ENCODE data around the gene TDRD10. TPM values are rescaled to one million over a fixed set of nuclear protein-coding genes. Genes with fewer than 3 reads are reported as not detected.

Gene TDRD10
- total and polyA plus RNA-seq, 2 experiments from 2014 or later = 0.29 TPM; not detected in 1

GRCh38 chr1:154479764-154480421 is 22.1 kb upstream of the TDRD10 start:
- H3K4me3 ChIP-seq = no peak overlapping the region
- no peaks in the 10 kb centered on the region for H3K27me3 Mint-ChIP-seq (ENCODE audit: insufficient read depth, low read depth, poor library complexity)
- no peak overlapping the region for H3K27ac Mint-ChIP-seq
- no peak overlapping the region for H3K4me3 Mint-ChIP-seq
- TF ChIP-seq, protein P1, sequence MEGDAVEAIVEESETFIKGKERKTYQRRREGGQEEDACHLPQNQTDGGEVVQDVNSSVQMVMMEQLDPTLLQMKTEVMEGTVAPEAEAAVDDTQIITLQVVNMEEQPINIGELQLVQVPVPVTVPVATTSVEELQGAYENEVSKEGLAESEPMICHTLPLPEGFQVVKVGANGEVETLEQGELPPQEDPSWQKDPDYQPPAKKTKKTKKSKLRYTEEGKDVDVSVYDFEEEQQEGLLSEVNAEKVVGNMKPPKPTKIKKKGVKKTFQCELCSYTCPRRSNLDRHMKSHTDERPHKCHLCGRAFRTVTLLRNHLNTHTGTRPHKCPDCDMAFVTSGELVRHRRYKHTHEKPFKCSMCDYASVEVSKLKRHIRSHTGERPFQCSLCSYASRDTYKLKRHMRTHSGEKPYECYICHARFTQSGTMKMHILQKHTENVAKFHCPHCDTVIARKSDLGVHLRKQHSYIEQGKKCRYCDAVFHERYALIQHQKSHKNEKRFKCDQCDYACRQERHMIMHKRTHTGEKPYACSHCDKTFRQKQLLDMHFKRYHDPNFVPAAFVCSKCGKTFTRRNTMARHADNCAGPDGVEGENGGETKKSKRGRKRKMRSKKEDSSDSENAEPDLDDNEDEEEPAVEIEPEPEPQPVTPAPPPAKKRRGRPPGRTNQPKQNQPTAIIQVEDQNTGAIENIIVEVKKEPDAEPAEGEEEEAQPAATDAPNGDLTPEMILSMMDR (conservative IDR thresholded peaks at IDR 0.05; ENCODE audit: low read depth in 2 of 2) = peak; percentile 94 to 99
- no peak for TF ChIP-seq ZNF331 (CRISPR knock-in tag; IDR thresholded peaks at IDR 0.05; ENCODE audit: low read depth)
- H3K9me3 Mint-ChIP-seq = no peaks in the 10 kb centered on the region
- H3F3A ChIP-seq (replicated peaks; ENCODE audit: low read depth) = no peaks in the 10 kb centered on the region
- no peaks in the 10 kb centered on the region for H3K36me3 Mint-ChIP-seq (ENCODE audit: low read depth)
- no peak overlapping the region for H3K27ac ChIP-seq (ENCODE audit: low read depth)
- no peaks in the 10 kb centered on the region for H4K20me1 ChIP-seq (replicated peaks; ENCODE audit: insufficient read depth)
- H3K79me2 ChIP-seq (replicated peaks; ENCODE audit: insufficient read depth) = no peaks in the 10 kb centered on the region
- peaks cover 20% of the 10 kb centered on the region for H3K4me1 Mint-ChIP-seq
- ATAC-seq (peak; percentile 91), DNase-seq (ENCODE audit: low spot score) (peak; percentile 81)
- no peak overlapping the region for H3K4me2 ChIP-seq
- no peaks in the 10 kb centered on the region for H3K36me3 ChIP-seq (ENCODE audit: insufficient read depth)
- no peaks in the 10 kb centered on the region for H3K27me3 ChIP-seq (ENCODE audit: insufficient read depth)
- peaks cover 8% of the 10 kb centered on the region for H3K4me1 ChIP-seq (ENCODE audit: insufficient read depth)
- H3K9me2 ChIP-seq (ENCODE audit: insufficient read depth) = no peaks in the 10 kb centered on the region
- H2AFZ ChIP-seq = no peak overlapping the region

DNA sequence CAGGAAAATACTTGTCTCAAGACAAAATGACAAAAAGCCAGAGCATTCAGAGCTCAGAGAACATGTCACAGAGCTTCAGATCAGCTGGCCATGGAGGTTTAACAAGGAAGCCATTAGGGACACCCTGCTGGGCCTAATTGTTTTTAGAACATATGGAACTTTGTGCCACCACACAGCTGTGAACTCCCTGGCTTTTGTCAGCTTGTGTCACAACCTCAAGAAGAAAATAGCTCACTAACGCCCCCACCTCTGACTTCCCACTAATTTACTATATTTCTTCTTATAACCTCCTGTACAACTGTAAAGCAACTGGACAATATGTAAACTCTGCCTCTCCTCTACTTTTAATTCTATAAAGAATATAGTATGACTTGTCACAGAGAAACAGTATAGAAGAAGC is 21.0 kb upstream of the TDRD10 start:
- no peak for ATAC-seq
- peaks cover 8% of the 10 kb centered on the region for H3K4me1 ChIP-seq (ENCODE audit: insufficient read depth)
- H3K27ac Mint-ChIP-seq = no peak overlapping the region

More for the DNA sequence above, 21.0 kb upstream of the TDRD10 start:
- H3K27me3 Mint-ChIP-seq (ENCODE audit: insufficient read depth, low read depth, poor library complexity) = no peaks in the 10 kb centered on the region
- Histone ChIP-seq H3F3A (replicated peaks; ENCODE audit: low read depth) (no peaks in the 10 kb centered on the region), H3K4me2 (no peak overlapping the region), H4K20me1 (replicated peaks; ENCODE audit: insufficient read depth) (no peaks in the 10 kb centered on the region), H3K27me3 (ENCODE audit: insufficient read depth) (no peaks in the 10 kb centered on the region), H3K27ac (ENCODE audit: low read depth) (no peak overlapping the region), H3K9me2 (ENCODE audit: insufficient read depth) (no peaks in the 10 kb centered on the region), H3K4me3 (no peak overlapping the region), H2AFZ (no peak overlapping the region), H3K79me2 (replicated peaks; ENCODE audit: insufficient read depth) (no peaks in the 10 kb centered on the region), H3K36me3 (ENCODE audit: insufficient read depth) (no peaks in the 10 kb centered on the region)
- H3K4me1 Mint-ChIP-seq = peaks cover 24% of the 10 kb centered on the region
- H3K9me3 Mint-ChIP-seq = no peaks in the 10 kb centered on the region
- TF ChIP-seq, protein P1 (conservative IDR thresholded peaks at IDR 0.05; ENCODE audit: low read depth in 2 of 2) = peak; percentile 20 to 25; a peak in 3 of 4 replicates
- TF ChIP-seq, protein P2, sequence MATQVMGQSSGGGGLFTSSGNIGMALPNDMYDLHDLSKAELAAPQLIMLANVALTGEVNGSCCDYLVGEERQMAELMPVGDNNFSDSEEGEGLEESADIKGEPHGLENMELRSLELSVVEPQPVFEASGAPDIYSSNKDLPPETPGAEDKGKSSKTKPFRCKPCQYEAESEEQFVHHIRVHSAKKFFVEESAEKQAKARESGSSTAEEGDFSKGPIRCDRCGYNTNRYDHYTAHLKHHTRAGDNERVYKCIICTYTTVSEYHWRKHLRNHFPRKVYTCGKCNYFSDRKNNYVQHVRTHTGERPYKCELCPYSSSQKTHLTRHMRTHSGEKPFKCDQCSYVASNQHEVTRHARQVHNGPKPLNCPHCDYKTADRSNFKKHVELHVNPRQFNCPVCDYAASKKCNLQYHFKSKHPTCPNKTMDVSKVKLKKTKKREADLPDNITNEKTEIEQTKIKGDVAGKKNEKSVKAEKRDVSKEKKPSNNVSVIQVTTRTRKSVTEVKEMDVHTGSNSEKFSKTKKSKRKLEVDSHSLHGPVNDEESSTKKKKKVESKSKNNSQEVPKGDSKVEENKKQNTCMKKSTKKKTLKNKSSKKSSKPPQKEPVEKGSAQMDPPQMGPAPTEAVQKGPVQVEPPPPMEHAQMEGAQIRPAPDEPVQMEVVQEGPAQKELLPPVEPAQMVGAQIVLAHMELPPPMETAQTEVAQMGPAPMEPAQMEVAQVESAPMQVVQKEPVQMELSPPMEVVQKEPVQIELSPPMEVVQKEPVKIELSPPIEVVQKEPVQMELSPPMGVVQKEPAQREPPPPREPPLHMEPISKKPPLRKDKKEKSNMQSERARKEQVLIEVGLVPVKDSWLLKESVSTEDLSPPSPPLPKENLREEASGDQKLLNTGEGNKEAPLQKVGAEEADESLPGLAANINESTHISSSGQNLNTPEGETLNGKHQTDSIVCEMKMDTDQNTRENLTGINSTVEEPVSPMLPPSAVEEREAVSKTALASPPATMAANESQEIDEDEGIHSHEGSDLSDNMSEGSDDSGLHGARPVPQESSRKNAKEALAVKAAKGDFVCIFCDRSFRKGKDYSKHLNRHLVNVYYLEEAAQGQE (IDR thresholded peaks at IDR 0.05; ENCODE audit: unreplicated experiment) = no peak
- DNase-seq (ENCODE audit: low spot score) = peak; percentile 47
- H3K36me3 Mint-ChIP-seq (ENCODE audit: low read depth) = no peaks in the 10 kb centered on the region
- H3K4me3 Mint-ChIP-seq = no peak overlapping the region

Measured in GM23338 (cell line).